Measurements from ENCODE around the gene NQO1. TPM values are rescaled to one million over a fixed set of nuclear protein-coding genes. Genes with fewer than 3 reads are reported as not detected.
"Not testable (repeated sequence)": the region's sequence is repeated elsewhere in the genome, so short reads cannot be mapped to it uniquely, and the experiment has no call there.

NQO1 gene
- total RNA-seq, 4 donors from 2014 or later = 51.3 to 120 (median 79.9) TPM

- H3K36me3 ChIP-seq = peaks cover 0 to 100% of the 10 kb centered on the region in 2 donors
- no peaks in the 10 kb centered on the region for H3K9me3 ChIP-seq
- ATAC-seq = no peak
- H3K4me3 ChIP-seq = no peak overlapping the region
- H3K27me3 ChIP-seq = no peaks in the 10 kb centered on the region
- H3K27ac ChIP-seq = no peak overlapping the region
- peaks cover 0 to 13% (median 0%) of the 10 kb centered on the region in 3 donors for H3K4me1 ChIP-seq
- 88 to 96% methylated on average over 15 to 20 of the region's 35 CpGs for WGBS, 2 donors (ENCODE audit: low coverage in 1 of 2)
- TF ChIP-seq POLR2AphosphoS5 (IDR thresholded peaks at IDR 0.05) = no peak
- TF ChIP-seq POLR2A (IDR thresholded peaks at IDR 0.05) = no peak
- TF ChIP-seq CTCF (IDR thresholded peaks at IDR 0.05) = no peak
- TF ChIP-seq EP300 (IDR thresholded peaks at IDR 0.05) = no peak
Measured at GRCh38 chr16:69744363-69745231, 18.2 kb upstream of the NQO1 start.

GRCh38 chr16:69741951-69742904 lies 15.9 kb upstream of the NQO1 start:
- peaks cover 0 to 13% (median 0%) of the 10 kb centered on the region in 3 donors for H3K4me1 ChIP-seq
- H3K36me3 ChIP-seq = peaks cover 0 to 76% of the 10 kb centered on the region in 2 donors
- no peaks in the 10 kb centered on the region for H3K27me3 ChIP-seq
- no peaks in the 10 kb centered on the region for H3K9me3 ChIP-seq
- peak overlapping the region in 3 of 4 donors; percentile 38 to 58 (median 48) for H3K27ac ChIP-seq
- TF ChIP-seq POLR2A (IDR thresholded peaks at IDR 0.05) = no peak
- TF ChIP-seq CTCF (IDR thresholded peaks at IDR 0.05) = no peak
- TF ChIP-seq POLR2AphosphoS5 (IDR thresholded peaks at IDR 0.05) = no peak
- TF ChIP-seq EP300 (IDR thresholded peaks at IDR 0.05) = no peak
- 62 to 80% methylated on average over 9 to 14 of the region's 41 CpGs for whole genome bisulfite sequencing, 2 donors (ENCODE audit: low coverage in 1 of 2)
- ATAC-seq = no peak
- no peak overlapping the region for H3K4me3 ChIP-seq

GRCh38 chr16:69741519-69741918 lies 15.2 kb upstream of the NQO1 start:
- peak overlapping the region in 3 of 4 donors; percentile 38 to 58 (median 48) for H3K27ac ChIP-seq
- peaks cover 0 to 13% (median 0%) of the 10 kb centered on the region in 3 donors for H3K4me1 ChIP-seq
- peaks cover 0 to 69% of the 10 kb centered on the region in 2 donors for H3K36me3 ChIP-seq
- peak; percentile 34 for ATAC-seq
- no peak overlapping the region for H3K4me3 ChIP-seq
- TF ChIP-seq POLR2AphosphoS5 (IDR thresholded peaks at IDR 0.05) = no peak
- TF ChIP-seq EP300 (IDR thresholded peaks at IDR 0.05) = no peak
- no peak for TF ChIP-seq POLR2A (IDR thresholded peaks at IDR 0.05)
- TF ChIP-seq CTCF (IDR thresholded peaks at IDR 0.05) = no peak
- H3K9me3 ChIP-seq = no peaks in the 10 kb centered on the region
- 59 to 67% methylated on average over 8 of the region's 8 CpGs for WGBS, 2 donors (ENCODE audit: low coverage in 1 of 2)
- no peaks in the 10 kb centered on the region for H3K27me3 ChIP-seq

GRCh38 chr16:69732101-69732500 lies 5.7 kb upstream of the NQO1 start:
- H3K9me3 ChIP-seq = no peaks in the 10 kb centered on the region
- H3K36me3 ChIP-seq = no peaks in the 10 kb centered on the region
- H3K27ac ChIP-seq = no peak overlapping the region
- WGBS, 2 donors (ENCODE audit: low coverage in 1 of 2) = 88 to 90% methylated on average over 2 to 6 of the region's 6 CpGs
- no peaks in the 10 kb centered on the region for H3K27me3 ChIP-seq
- TF ChIP-seq POLR2A (IDR thresholded peaks at IDR 0.05) (no peak), EP300 (IDR thresholded peaks at IDR 0.05) (no peak), CTCF (IDR thresholded peaks at IDR 0.05) (no peak), POLR2AphosphoS5 (IDR thresholded peaks at IDR 0.05) (no peak)
- ATAC-seq = no peak
- no peak overlapping the region for H3K4me3 ChIP-seq
- peaks cover 0 to 18% (median 6%) of the 10 kb centered on the region in 3 donors for H3K4me1 ChIP-seq

- H3K4me1 ChIP-seq = peaks cover 0 to 26% (median 9%) of the 10 kb centered on the region in 3 donors
- H3K27ac ChIP-seq, H3K27me3 ChIP-seq, ATAC-seq, H3K9me3 ChIP-seq, H3K36me3 ChIP-seq, H3K4me3 ChIP-seq: not testable (repeated sequence)
- WGBS, 2 donors (ENCODE audit: low coverage in 1 of 2) = 96 to 100% methylated on average over 2 to 3 of the region's 5 CpGs
Measured at GRCh38 chr16:69731280-69731679, 4.9 kb upstream of the NQO1 start.

GRCh38 chr16:69729030-69729429 lies 2.7 kb upstream of the NQO1 start:
- 68% methylated on average over 4 of the region's 4 CpGs; no CpG with 5 or more reads in 1 of the 2 donors for WGBS, 2 donors (ENCODE audit: low coverage in 1 of 2)
- H3K4me3 ChIP-seq = not testable (repeated sequence)

More at GRCh38 chr16:69729030-69729429, 2.7 kb upstream of the NQO1 start:
- not testable (repeated sequence) for H3K36me3 ChIP-seq, ATAC-seq, H3K27ac ChIP-seq, H3K27me3 ChIP-seq, H3K9me3 ChIP-seq
- H3K4me1 ChIP-seq = peaks cover 0 to 49% (median 20%) of the 10 kb centered on the region in 3 donors

All from gastroesophageal sphincter (tissue), 4 donors.